ENCODE measurements around the gene MYH14.
"Not testable (repeated sequence)": the region's sequence is repeated elsewhere in the genome, so short reads cannot be mapped to it uniquely, and the experiment has no call there.

MYH14 gene

GRCh38 chr19:50337031-50337430, 133.6 kb downstream of the MYH14 start:
- not testable (repeated sequence) for H3K27me3 ChIP-seq (ENCODE audit: insufficient read depth, low read length); H3K4me1 ChIP-seq (ENCODE audit: insufficient read depth, low read length); H2AFZ ChIP-seq (ENCODE audit: low read depth, low read length); H3K36me3 ChIP-seq (ENCODE audit: insufficient read depth, low read length); H3K4me3 ChIP-seq (ENCODE audit: low read length)
- H3K9me3 ChIP-seq (ENCODE audit: low read length): peaks cover 13% of the 10 kb centered on the region

- no peaks in the 10 kb centered on the region for H3K27me3 ChIP-seq (ENCODE audit: insufficient read depth, low read length)
These were observed 136.9 kb downstream of the MYH14 start for GRCh38 chr19:50340331-50340730.

GRCh38 chr19:50341091-50341564, 137.7 kb downstream of the MYH14 start:
- peaks cover 9% of the 10 kb centered on the region for H3K36me3 ChIP-seq (ENCODE audit: insufficient read depth, low read length)

More at GRCh38 chr19:50340331-50340730, 136.9 kb downstream of the MYH14 start:
- H3K9me3 ChIP-seq (ENCODE audit: low read length): peaks cover 11% of the 10 kb centered on the region
- no peak overlapping the region for H2AFZ ChIP-seq (ENCODE audit: low read depth, low read length)
- H3K36me3 ChIP-seq (ENCODE audit: insufficient read depth, low read length): peaks cover 9% of the 10 kb centered on the region
- no peak overlapping the region for H3K4me3 ChIP-seq (ENCODE audit: low read length)
- H3K4me1 ChIP-seq (ENCODE audit: insufficient read depth, low read length): no peaks in the 10 kb centered on the region

GRCh38 chr19:50344661-50345318, 141.4 kb downstream of the MYH14 start:
- H3K9me3 ChIP-seq (ENCODE audit: low read length): peaks cover 8% of the 10 kb centered on the region
- H3K4me3 ChIP-seq (ENCODE audit: low read length): no peak overlapping the region
- H3K36me3 ChIP-seq (ENCODE audit: insufficient read depth, low read length): peaks cover 4% of the 10 kb centered on the region
- no peaks in the 10 kb centered on the region for H3K27me3 ChIP-seq (ENCODE audit: insufficient read depth, low read length)
- no peaks in the 10 kb centered on the region for H3K4me1 ChIP-seq (ENCODE audit: insufficient read depth, low read length)
- no peak overlapping the region for H2AFZ ChIP-seq (ENCODE audit: low read depth, low read length)

More at GRCh38 chr19:50341091-50341564, 137.7 kb downstream of the MYH14 start:
- Histone ChIP-seq H3K4me3 (ENCODE audit: low read length) (no peak overlapping the region), H3K4me1 (ENCODE audit: insufficient read depth, low read length) (no peaks in the 10 kb centered on the region), H3K27me3 (ENCODE audit: insufficient read depth, low read length) (no peaks in the 10 kb centered on the region), H3K9me3 (ENCODE audit: low read length) (peaks cover 11% of the 10 kb centered on the region), H2AFZ (ENCODE audit: low read depth, low read length) (no peak overlapping the region)

GRCh38 chr19:50347089-50347581, 143.7 kb downstream of the MYH14 start:
- H3K4me3 ChIP-seq (ENCODE audit: low read length); H3K27me3 ChIP-seq (ENCODE audit: insufficient read depth, low read length); H3K4me1 ChIP-seq (ENCODE audit: insufficient read depth, low read length); H2AFZ ChIP-seq (ENCODE audit: low read depth, low read length); H3K9me3 ChIP-seq (ENCODE audit: low read length); H3K36me3 ChIP-seq (ENCODE audit: insufficient read depth, low read length): not testable (repeated sequence)

GRCh38 chr19:50349277-50350057, 146.0 kb downstream of the MYH14 start:
- peaks cover 4% of the 10 kb centered on the region for H3K36me3 ChIP-seq (ENCODE audit: insufficient read depth, low read length)
- no peaks in the 10 kb centered on the region for H3K27me3 ChIP-seq (ENCODE audit: insufficient read depth, low read length)
- H3K4me1 ChIP-seq (ENCODE audit: insufficient read depth, low read length): no peaks in the 10 kb centered on the region
- H3K4me3 ChIP-seq (ENCODE audit: low read length): no peak overlapping the region
- no peak overlapping the region for H2AFZ ChIP-seq (ENCODE audit: low read depth, low read length)
- H3K9me3 ChIP-seq (ENCODE audit: low read length): peaks cover 5% of the 10 kb centered on the region

GRCh38 chr19:50352242-50352641, 148.8 kb downstream of the MYH14 start:
- no peak overlapping the region for H3K4me3 ChIP-seq (ENCODE audit: low read length)
- H2AFZ ChIP-seq (ENCODE audit: low read depth, low read length): no peak overlapping the region
- no peaks in the 10 kb centered on the region for H3K9me3 ChIP-seq (ENCODE audit: low read length)
- H3K4me1 ChIP-seq (ENCODE audit: insufficient read depth, low read length): no peaks in the 10 kb centered on the region
- no peaks in the 10 kb centered on the region for H3K36me3 ChIP-seq (ENCODE audit: insufficient read depth, low read length)
- no peaks in the 10 kb centered on the region for H3K27me3 ChIP-seq (ENCODE audit: insufficient read depth, low read length)

- not testable (repeated sequence) for H3K36me3 ChIP-seq (ENCODE audit: insufficient read depth, low read length); H3K27me3 ChIP-seq (ENCODE audit: insufficient read depth, low read length); H3K9me3 ChIP-seq (ENCODE audit: low read length); H3K4me3 ChIP-seq (ENCODE audit: low read length); H2AFZ ChIP-seq (ENCODE audit: low read depth, low read length); H3K4me1 ChIP-seq (ENCODE audit: insufficient read depth, low read length)
These were observed 150.1 kb downstream of the MYH14 start for GRCh38 chr19:50353487-50353880.

- no peaks in the 10 kb centered on the region for H3K36me3 ChIP-seq (ENCODE audit: insufficient read depth, low read length)
- no peak overlapping the region for H3K4me3 ChIP-seq (ENCODE audit: low read length)
- H2AFZ ChIP-seq (ENCODE audit: low read depth, low read length): no peak overlapping the region
- no peaks in the 10 kb centered on the region for H3K27me3 ChIP-seq (ENCODE audit: insufficient read depth, low read length)
- peaks cover 2% of the 10 kb centered on the region for H3K9me3 ChIP-seq (ENCODE audit: low read length)
- no peaks in the 10 kb centered on the region for H3K4me1 ChIP-seq (ENCODE audit: insufficient read depth, low read length)
These were observed 153.3 kb downstream of the MYH14 start for GRCh38 chr19:50356691-50357177.

GRCh38 chr19:50357178-50358100, 154.0 kb downstream of the MYH14 start:
- Histone ChIP-seq H2AFZ (ENCODE audit: low read depth, low read length) (no peak overlapping the region), H3K36me3 (ENCODE audit: insufficient read depth, low read length) (no peaks in the 10 kb centered on the region), H3K4me3 (ENCODE audit: low read length) (no peak overlapping the region), H3K9me3 (ENCODE audit: low read length) (peaks cover 2% of the 10 kb centered on the region), H3K27me3 (ENCODE audit: insufficient read depth, low read length) (no peaks in the 10 kb centered on the region), H3K4me1 (ENCODE audit: insufficient read depth, low read length) (no peaks in the 10 kb centered on the region)

- no peak overlapping the region for H3K4me3 ChIP-seq (ENCODE audit: low read length)
- H3K9me3 ChIP-seq (ENCODE audit: low read length): peaks cover 2% of the 10 kb centered on the region
- no peaks in the 10 kb centered on the region for H3K27me3 ChIP-seq (ENCODE audit: insufficient read depth, low read length)
- H3K4me1 ChIP-seq (ENCODE audit: insufficient read depth, low read length): no peaks in the 10 kb centered on the region
- H3K36me3 ChIP-seq (ENCODE audit: insufficient read depth, low read length): no peaks in the 10 kb centered on the region
- H2AFZ ChIP-seq (ENCODE audit: low read depth, low read length): no peak overlapping the region
These were observed 155.3 kb downstream of the MYH14 start for GRCh38 chr19:50358483-50359327.

GRCh38 chr19:50359328-50359818, 156.0 kb downstream of the MYH14 start:
- Histone ChIP-seq H3K9me3 (ENCODE audit: low read length) (peaks cover 2% of the 10 kb centered on the region), H3K36me3 (ENCODE audit: insufficient read depth, low read length) (no peaks in the 10 kb centered on the region), H3K27me3 (ENCODE audit: insufficient read depth, low read length) (no peaks in the 10 kb centered on the region), H3K4me3 (ENCODE audit: low read length) (no peak overlapping the region), H2AFZ (ENCODE audit: low read depth, low read length) (no peak overlapping the region), H3K4me1 (ENCODE audit: insufficient read depth, low read length) (no peaks in the 10 kb centered on the region)
